GM12878 (cell line): Measurements from ENCODE around the gene KNSTRN. TPM values are rescaled to one million over a fixed set of nuclear protein-coding genes. Genes with fewer than 3 reads are reported as not detected.

Source experiments
- ATAC-seq: fragments of 200-7000 bp; cut with Tn5 transposase; 3 replicates; pipeline ENCODE4 v1.9.1; 2020; ENCODE audit warnings: mild to moderate bottlenecking, moderate library complexity
- BruUV-seq: library from RNA; stranded (reverse); fragments of 400-500 nt; replicated peaks from 2 replicates; lab custom pipeline; 2021; lab: Mats Ljungman, UMichigan
- CTCF ChIA-PET: fragments of 300-600 bp; sonication (Branson Sonifier 250); formaldehyde crosslinking; extraction: SDS; loops from one replicate; lab custom pipeline; 2021; ENCODE audit warnings: inconsistent platforms; lab: Yijun Ruan, JAX
- POLR2A ChIA-PET: fragments of 350-600 bp; formaldehyde crosslinking; extraction: SDS; loops from one replicate; lab custom pipeline; 2021; ENCODE audit warnings: inconsistent platforms; lab: Charles Lee
- RAD21 ChIA-PET: fragments of 300-600 bp; sonication (Branson Sonifier 250); formaldehyde crosslinking; loops from one replicate; lab custom pipeline; 2023; ENCODE audit warnings: antibody characterized with exemption; ENCODE audit not compliant: unreplicated experiment; lab: Charles Lee
- SMC1A ChIA-PET: fragments of 300-600 bp; sonication (Branson Sonifier 250); formaldehyde crosslinking; loops from one replicate; lab custom pipeline; 2023; ENCODE audit not compliant: unreplicated experiment, uncharacterized antibody; lab: Charles Lee
- DNase-seq: peaks from one replicate; pipeline ENCODE4 v3.0.0-alpha.2; 2011; ENCODE audit warnings: low read depth, low spot score
- FAIRE-seq: peaks from 3 replicates; lab custom pipeline; 2011; peaks lifted over from hg19 to GRCh38; lab: Jason Lieb, UNC
- H2AFZ ChIP-seq: 2 replicates; pipeline ENCODE4 v1.6.0; 2011; ENCODE audit warnings: low read depth, low read length, control low read depth; ENCODE audit not compliant: control insufficient read depth
- H3K27ac ChIP-seq: 2 replicates; pipeline ENCODE4 v1.5.1; 2011; ENCODE audit warnings: control low read depth; ENCODE audit not compliant: control insufficient read depth, insufficient read depth
- H3K27me3 ChIP-seq, 2 experiments: replicated peaks in 1 of 2; 2 replicates each; pipeline versions ENCODE4 v1.6.0 to v1.6.1; 2011; ENCODE audit warnings: low read length in 1 of 2; ENCODE audit not compliant: control insufficient read depth in 2 of 2, insufficient read depth in 2 of 2
- H3K36me3 ChIP-seq, 2 experiments: 2 replicates each; pipeline ENCODE4 v1.5.1; 2011; ENCODE audit warnings: low read length in 1 of 2; ENCODE audit not compliant: control insufficient read depth in 2 of 2, insufficient read depth in 2 of 2
- H3K4me1 ChIP-seq: 2 replicates; pipeline ENCODE4 v1.6.1; 2011; ENCODE audit warnings: mild to moderate bottlenecking, low read length, moderate library complexity, mixed read lengths; ENCODE audit not compliant: control insufficient read depth, insufficient read depth
- H3K4me2 ChIP-seq: 2 replicates; pipeline ENCODE4 v1.6.0; 2011; ENCODE audit warnings: control low read depth; ENCODE audit not compliant: control insufficient read depth, insufficient read depth
- H3K4me3 ChIP-seq: fragments of 200-600 bp; sonication (generic); 2 replicates; pipeline ENCODE4 v1.5.1; 2016
- H3K79me2 ChIP-seq: 2 replicates; pipeline ENCODE4 v1.6.0; 2011; ENCODE audit warnings: low read length; ENCODE audit not compliant: control insufficient read depth, insufficient read depth
- H3K9ac ChIP-seq: 2 replicates; pipeline ENCODE4 v1.8.0; 2011; ENCODE audit warnings: low read length, control low read depth, mixed read lengths; ENCODE audit not compliant: control insufficient read depth, insufficient read depth
- H3K9me3 ChIP-seq: replicated peaks from 3 replicates; pipeline ENCODE4 v1.5.1; 2011; ENCODE audit warnings: mild to moderate bottlenecking, low read length; ENCODE audit not compliant: control insufficient read depth, insufficient read depth
- H4K20me1 ChIP-seq: 2 replicates; pipeline ENCODE4 v1.6.0; 2011; ENCODE audit not compliant: control insufficient read depth, insufficient read depth
- BACH1 ChIP-seq: fragments of 450-650 bp; IDR thresholded peaks from 2 replicates; pipeline ENCODE4 v1.6.1; 2017; ENCODE audit warnings: mild to moderate bottlenecking, borderline replicate concordance
- BCL3 ChIP-seq: IDR thresholded peaks from 2 replicates; pipeline ENCODE4 v1.6.1; 2011; ENCODE audit warnings: borderline replicate concordance, low read depth, mild to moderate bottlenecking, moderate library complexity, low read length; ENCODE audit not compliant: insufficient read depth, poor library complexity, severe bottlenecking
- E2F4 ChIP-seq: IDR thresholded peaks from 2 replicates; pipeline ENCODE4 v1.6.1; 2012; ENCODE audit warnings: low read depth, low read length, improper control_type of control experiment
- FOS ChIP-seq: IDR thresholded peaks from 3 replicates; pipeline ENCODE4 v1.6.1; 2011; ENCODE audit warnings: borderline replicate concordance; ENCODE audit not compliant: insufficient read length; ENCODE audit errors: extremely low read depth
- MEF2B ChIP-seq: fragments of 450-650 bp; IDR thresholded peaks from 2 replicates; pipeline ENCODE4 v1.6.1; 2018; ENCODE audit warnings: mild to moderate bottlenecking, moderate library complexity; ENCODE audit not compliant: partially characterized antibody, poor library complexity, severe bottlenecking
- MTA2 ChIP-seq: fragments of 450-650 bp; IDR thresholded peaks from 2 replicates; pipeline ENCODE4 v1.6.1; 2016; ENCODE audit warnings: low read depth, mild to moderate bottlenecking, moderate library complexity
- PKNOX1 ChIP-seq: fragments of 450-650 bp; IDR thresholded peaks from 2 replicates; pipeline ENCODE4 v1.6.1; 2016; ENCODE audit warnings: mild to moderate bottlenecking
- RAD21 ChIP-seq: IDR thresholded peaks from 2 replicates; pipeline ENCODE4 v1.6.1; 2011; ENCODE audit warnings: mild to moderate bottlenecking, low read depth, low read length, moderate library complexity; ENCODE audit not compliant: insufficient read depth
- SMARCA5 ChIP-seq: fragments of 450-650 bp; IDR thresholded peaks from 2 replicates; pipeline ENCODE4 v1.6.1; 2017; ENCODE audit warnings: mild to moderate bottlenecking
- ZBED1 ChIP-seq: IDR thresholded peaks from 2 replicates; pipeline ENCODE4 v1.6.1; 2016; ENCODE audit warnings: borderline replicate concordance
- ZNF687 ChIP-seq: fragments of 450-650 bp; IDR thresholded peaks from 2 replicates; pipeline ENCODE4 v1.6.1; 2017; ENCODE audit warnings: mild to moderate bottlenecking, moderate library complexity
- WGBS: methylation state at CpG from one replicate; pipeline ENCODE4 v1.1.6; 2016; ENCODE audit warnings: low lambda C conversion rate; ENCODE audit not compliant: insufficient replicate concordance, insufficient coverage; ENCODE audit errors: missing lambda C conversion rate; 5-methylcytosine and 5-hydroxymethylcytosine counted together
- in situ Hi-C: fragments of 300-500 bp; cut with MboI; formaldehyde crosslinking; loops from 9 replicates; pipeline ENCODE4 v1.14.3; 2018; ENCODE audit warnings: mixed read lengths
- intact Hi-C: fragments of 100-400 bp; cut with micrococcal nuclease; formaldehyde crosslinking; loops from one replicate; pipeline ENCODE4 v1.14.2; 2022; ENCODE audit not compliant: unreplicated experiment
- polyA plus RNA-seq, 11 experiments: library from polyadenylated mRNA; depleted of rRNA in 4 of 11; unstranded in 6 of 11; stranded (reverse) in 5 of 11; fragments of >200 nt; fragmentation: Nextera tagmentation in 4 of 11; fragmentation: Illumina TruSeq in 1 of 11; extraction: Ambion mirVana in 4 of 11; extraction: Trizol in 1 of 11; gene quantifications; 1 replicate in 1 of 11; 2 replicates in 10 of 11; pipeline versions ENCODE4 v1.2.1 to v1.2.3, GENCODE V29; 2011 to 2016; ENCODE audit warnings: inconsistent platforms in 2 of 11, missing spikeins in 2 of 11, low read depth in 1 of 11
- total RNA-seq, 4 experiments: library from RNA; depleted of rRNA in 3 of 4; stranded (reverse); fragments of >200 nt in 3 of 4; fragmentation: Illumina TruSeq in 1 of 4; extraction: Trizol in 1 of 4; gene quantifications; 2 replicates each; pipeline versions ENCODE4 v1.2.1 to v1.2.3, GENCODE V29; 2013 to 2021

KNSTRN gene
- total and polyA plus RNA-seq, 10 of the 15 experiments (the other 5 are each of a cell fraction or from before 2014, with no cell fraction given) = 30.3 to 72.1 (median 47.1) TPM

GRCh38 chr15:40334941-40335795, 47.4 kb upstream of the KNSTRN start (continued):
- TF ChIP-seq MEF2B = no peak
- TF ChIP-seq, all 136 proteins: peak for 0

- SMC1A ChIA-PET = interaction anchor here (0.5 to 4.6 kb wide), 9 partner anchors 9 to 230 kb away, joined by 3 to 58 read pairs (median 10); partner anchors contain the start of genes INAFM2 and PLCB2
- WGBS = 29% methylated on average over 13 of the region's 13 CpGs
- H3K4me1 ChIP-seq = peaks cover 9% of the 10 kb centered on the region
- ATAC-seq (no peak), DNase-seq (no peak)
- H4K20me1 ChIP-seq = no peaks in the 10 kb centered on the region
- H3K27ac ChIP-seq = no peak overlapping the region
- TF ChIP-seq BACH1 = no peak
- TF ChIP-seq PKNOX1 = no peak
- no peak for TF ChIP-seq E2F4
- no peak for TF ChIP-seq ZNF687
- no peak for TF ChIP-seq FOS
- TF ChIP-seq MTA2 = no peak
- no peak for TF ChIP-seq ZBED1
- TF ChIP-seq SMARCA5 = no peak
- no peak for TF ChIP-seq BCL3
- no peak for TF ChIP-seq RAD21
- TF ChIP-seq, all 136 proteins: peak for 0
- no peak for FAIRE-seq
- RAD21 ChIA-PET = interaction anchor here (0.7 to 4.7 kb wide), 9 partner anchors 10 to 296 kb away, joined by 3 to 93 read pairs (median 5); partner anchors contain the start of gene INAFM2
- intact Hi-C loops (no loop called here), in situ Hi-C loops (no loop called here)
- CTCF ChIA-PET = interaction anchor here (0.7 to 13.7 kb wide), 22 partner anchors 9 to 398 kb away, joined by 3 to 336 read pairs (median 8); partner anchors contain the start of genes INAFM2, IVD and PLCB2
- Histone ChIP-seq H3K4me2 (no peak overlapping the region), H3K79me2 (no peaks in the 10 kb centered on the region), H3K27me3 (no peaks in the 10 kb centered on the region; a peak in 1 of 4 replicates), H3K9me3 (no peaks in the 10 kb centered on the region), H2AFZ (no peak overlapping the region), H3K36me3 (no peaks in the 10 kb centered on the region), H3K9ac (no peak overlapping the region), H3K4me3 (no peak overlapping the region)
- POLR2A ChIA-PET = interaction anchor here (0.6 to 0.7 kb wide), 2 partner anchors 13 to 216 kb away, joined by 3 to 6 read pairs; no protein-coding TSS in a partner anchor
- BruUV-seq = no TSS peak
These were observed 46.4 kb upstream of the KNSTRN start for GRCh38 chr15:40335938-40336743.
